ENCODE results near the gene MYO5B.

MYO5B gene

DNA sequence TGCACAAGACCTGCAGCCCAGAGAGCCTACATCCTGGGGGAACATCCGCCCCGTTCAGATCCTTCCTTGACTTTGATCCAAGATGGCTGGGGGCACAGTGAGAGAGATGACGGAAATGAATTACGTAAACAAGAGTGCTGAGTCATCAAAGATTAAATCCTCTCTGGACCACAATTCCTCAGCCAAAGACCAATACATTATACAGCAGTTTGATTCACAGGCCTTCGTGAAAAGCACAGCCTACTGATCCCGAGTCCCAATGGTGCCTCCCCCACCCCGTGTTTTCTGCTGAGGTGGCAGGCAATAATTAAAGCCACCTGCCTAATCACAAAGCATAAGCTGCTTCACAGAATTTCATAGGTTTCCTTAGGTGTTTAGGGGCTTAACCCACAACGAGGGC lies 43.0 kb downstream of the MYO5B start:
- DNase-seq (ENCODE audit: low read depth): no peak

DNA sequence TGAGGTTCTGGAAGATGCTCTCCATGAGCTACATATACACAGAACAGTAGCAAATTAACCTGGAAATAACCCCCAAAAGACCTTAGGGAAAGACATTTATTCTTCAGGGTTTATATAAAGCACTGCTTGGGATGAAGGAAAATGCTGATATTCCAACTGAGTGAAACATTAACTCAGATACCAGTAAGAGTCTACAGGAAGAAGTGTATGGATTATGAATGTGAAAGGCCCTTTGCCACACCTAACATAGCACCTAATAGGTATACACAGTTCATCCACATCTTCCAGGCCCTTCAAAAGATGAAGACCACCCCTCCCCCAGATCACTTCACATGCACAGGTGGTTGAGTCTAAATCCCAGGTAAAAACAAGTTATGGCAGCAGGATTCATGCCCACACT lies 50.4 kb downstream of the MYO5B start:
- DNase-seq (ENCODE audit: low read depth): no peak

DNA sequence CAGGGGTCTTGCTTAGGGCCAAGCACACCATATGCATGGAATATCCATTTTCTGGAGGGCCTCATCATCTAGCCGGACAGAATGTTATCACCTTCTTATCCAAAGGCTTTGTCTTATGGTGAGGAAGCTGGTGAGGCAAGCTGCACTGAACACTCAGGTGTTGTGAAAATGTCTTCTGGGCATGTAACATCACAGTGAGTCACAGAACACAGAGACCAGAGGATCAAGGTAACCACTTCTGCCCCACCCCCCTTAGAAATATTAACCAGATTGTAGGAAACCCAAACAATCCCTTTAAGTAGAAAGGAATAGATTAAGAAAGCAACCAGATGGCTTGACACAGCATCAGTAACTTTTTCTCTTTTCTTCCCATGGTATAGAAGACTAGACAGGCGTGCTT lies 51.1 kb downstream of the MYO5B start:
- DNase-seq (ENCODE audit: low read depth): no peak

DNA sequence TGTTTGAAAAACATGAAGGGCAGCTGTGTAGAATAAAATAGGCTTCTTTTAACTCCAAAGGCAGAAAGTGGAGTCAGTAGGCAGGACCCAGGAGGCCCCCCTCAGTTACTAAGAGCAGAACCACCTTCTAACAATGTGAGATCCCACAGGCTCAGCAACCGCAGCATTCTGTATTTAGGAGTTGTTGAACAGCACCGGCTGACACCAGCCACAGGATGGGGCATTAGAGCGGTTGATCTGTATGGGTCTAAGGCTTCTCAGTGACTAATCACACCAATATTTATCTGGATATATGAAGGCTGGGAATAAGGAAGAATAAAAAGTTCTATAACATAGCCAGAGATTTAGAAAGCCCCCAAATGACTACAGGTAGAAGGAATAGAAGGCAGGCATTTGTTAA lies 51.7 kb downstream of the MYO5B start:
- no peak for DNase-seq (ENCODE audit: low read depth)

DNA sequence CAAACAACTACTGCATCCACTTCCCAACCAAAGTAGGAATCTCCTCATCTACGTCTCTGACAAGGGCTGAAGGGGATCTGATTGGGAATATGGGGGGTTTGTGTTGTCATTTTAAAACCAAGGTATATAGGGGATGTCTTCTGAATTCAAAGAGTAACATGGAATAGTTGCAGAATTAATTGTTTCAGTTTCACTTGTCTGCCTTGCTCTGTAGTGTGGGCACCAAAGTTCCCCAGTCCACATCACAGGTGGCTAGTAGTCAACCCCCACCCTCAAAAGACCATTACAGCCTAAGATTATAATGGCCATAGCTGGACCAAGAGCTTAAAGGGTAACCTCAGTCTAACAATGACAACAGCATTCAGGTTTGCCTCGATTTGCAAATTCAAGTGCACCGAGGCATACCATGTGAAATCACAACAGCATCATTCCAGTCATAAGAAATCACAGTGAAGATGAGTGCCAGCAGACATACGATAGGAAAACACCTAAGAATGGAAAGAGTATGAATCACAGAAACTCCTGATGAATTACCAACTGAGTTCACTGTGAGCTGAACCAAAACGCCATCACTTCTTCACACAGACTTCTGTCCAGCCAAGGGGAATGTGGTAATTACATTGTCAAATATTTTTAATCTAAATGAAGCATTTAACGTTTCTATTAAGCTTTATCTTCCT lies 52.4 kb downstream of the MYO5B start:
- DNase-seq (ENCODE audit: low read depth): no peak

DNA sequence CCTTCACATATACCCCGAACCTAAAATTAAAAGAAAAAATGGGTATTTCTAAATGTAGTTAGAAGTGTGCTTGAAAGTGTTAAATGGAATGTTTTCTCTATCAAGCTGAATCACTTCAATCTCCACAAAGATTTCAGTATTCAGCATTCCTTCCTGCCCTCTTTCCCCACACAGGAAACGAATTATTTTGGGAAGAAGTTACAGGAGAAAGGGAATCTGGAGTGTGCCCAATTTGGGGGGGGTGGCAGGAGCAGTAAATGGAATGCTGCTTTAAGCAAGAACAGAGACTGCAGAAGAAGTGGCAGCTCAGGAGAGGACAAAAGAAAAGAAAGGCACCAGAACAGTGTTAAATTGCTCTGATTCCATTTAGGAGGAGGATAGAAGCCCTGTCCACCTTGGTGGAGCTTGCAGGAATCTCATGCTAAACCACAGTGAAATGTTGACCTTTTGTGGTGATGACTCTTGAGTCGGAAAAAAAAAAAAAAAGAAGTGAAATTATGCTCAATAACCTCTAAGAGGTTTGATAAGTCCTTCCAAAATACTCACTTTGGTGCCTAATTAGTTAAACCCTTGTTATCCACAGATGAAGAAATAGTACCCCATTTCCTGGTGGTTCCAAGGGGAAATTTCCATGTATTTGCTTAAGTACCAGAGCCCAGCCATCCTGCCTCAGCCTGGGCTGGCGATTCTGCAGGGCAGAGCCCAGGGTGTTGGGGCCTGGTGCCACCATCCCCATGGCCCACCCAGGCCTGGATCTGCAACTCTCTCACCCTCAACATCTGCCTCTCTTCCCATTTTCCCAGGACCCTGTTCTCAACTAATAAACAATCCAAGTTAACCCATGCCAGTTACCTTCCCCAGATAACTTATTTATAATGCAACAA lies 56.5 kb downstream of the MYO5B start:
- DNase-seq (ENCODE audit: low read depth): no peak

DNA sequence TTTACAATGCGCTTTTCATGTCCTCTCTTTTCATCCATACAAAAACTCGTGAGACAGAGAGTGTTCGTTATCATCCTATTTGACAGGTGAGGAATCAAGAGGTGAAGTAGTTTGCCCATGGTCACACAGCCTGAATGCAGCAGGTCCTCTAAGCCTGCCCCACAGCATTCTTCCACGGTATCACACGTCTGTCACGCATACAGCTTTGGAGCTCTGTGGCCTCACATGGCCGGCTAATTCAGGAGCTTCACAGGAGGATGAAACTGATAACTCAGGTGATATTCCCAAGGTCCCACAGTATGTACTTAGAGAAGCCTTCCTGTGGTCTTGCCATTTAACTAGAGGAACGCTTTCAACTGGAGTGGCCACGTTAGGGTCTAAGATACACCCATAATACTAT lies 59.0 kb downstream of the MYO5B start:
- no peak for DNase-seq (ENCODE audit: low read depth)

DNA sequence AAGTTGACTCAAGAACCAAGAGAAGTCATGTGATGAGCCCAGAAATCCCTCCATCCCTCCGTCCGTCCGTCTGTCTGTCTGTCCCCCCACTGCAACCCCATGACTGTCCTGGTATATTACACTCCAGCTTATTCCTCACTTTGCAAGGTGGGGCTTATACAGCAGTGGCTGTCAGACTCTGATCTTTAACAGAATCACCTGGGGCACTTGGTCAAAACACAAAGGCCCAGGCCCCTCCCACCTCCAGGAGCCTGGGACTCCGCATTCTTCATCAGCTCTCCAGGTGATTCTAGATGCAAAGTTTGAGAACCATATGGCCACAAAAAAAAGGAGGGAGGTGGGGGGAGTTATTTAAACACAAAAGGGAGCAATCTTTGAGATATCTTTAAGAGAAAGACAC lies 61.4 kb downstream of the MYO5B start:
- no peak for DNase-seq (ENCODE audit: low read depth)

DNA sequence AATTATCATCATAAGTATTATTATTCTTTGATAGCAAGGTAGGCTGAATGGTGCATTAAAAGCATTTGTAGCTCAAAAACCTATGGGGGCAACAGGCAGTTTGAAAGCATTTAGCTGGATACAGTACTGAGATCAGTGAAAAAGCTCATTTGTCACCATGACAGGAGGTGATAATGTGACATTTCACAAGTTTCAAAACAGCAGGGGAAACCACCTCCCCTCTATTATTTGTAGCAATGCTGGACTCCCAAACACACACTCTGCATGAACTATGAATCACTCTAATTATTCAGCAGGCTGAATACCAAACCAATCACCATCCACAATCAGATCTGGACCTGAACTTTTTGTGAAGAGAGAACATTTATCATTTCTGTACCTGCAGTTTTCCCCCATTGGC lies 63.4 kb downstream of the MYO5B start:
- no peak for DNase-seq (ENCODE audit: low read depth)

DNA sequence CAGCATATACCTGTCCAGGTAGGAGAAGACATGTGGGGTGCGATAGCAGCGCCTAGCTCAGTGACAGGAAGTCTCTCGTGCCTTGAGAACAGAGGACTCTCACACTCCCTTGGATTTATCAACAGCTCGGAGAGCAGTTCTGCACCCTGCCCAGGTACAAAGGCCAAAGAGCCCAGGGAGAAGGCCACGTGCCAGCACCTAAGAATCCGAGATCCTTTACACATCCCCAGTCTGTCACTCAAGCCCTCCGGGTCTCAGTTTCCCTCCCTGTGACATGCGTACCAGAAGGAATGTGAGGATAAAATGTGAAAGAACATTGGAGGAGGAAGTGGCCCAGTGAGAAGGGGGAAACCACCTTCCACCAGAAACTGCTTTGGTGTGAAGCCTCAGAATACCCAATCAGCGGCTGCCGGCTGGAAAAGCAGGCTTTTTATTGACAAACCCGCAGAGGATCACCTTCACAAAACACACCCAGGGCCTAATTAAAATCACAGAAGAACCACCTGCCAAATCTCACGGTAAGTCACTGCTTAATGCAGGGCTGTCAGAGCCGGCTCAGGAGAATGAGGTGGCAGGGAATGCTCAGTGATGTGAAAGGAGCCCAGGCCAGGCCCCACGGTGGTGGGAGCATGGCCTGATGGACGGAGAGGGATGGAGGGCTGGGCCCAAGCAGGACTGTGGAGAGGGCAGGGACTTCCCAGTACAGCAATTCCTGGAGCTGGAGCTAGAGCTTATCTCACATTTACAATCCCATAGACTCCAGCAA lies 66.3 kb downstream of the MYO5B start:
- DNase-seq (ENCODE audit: low read depth): no peak

DNA sequence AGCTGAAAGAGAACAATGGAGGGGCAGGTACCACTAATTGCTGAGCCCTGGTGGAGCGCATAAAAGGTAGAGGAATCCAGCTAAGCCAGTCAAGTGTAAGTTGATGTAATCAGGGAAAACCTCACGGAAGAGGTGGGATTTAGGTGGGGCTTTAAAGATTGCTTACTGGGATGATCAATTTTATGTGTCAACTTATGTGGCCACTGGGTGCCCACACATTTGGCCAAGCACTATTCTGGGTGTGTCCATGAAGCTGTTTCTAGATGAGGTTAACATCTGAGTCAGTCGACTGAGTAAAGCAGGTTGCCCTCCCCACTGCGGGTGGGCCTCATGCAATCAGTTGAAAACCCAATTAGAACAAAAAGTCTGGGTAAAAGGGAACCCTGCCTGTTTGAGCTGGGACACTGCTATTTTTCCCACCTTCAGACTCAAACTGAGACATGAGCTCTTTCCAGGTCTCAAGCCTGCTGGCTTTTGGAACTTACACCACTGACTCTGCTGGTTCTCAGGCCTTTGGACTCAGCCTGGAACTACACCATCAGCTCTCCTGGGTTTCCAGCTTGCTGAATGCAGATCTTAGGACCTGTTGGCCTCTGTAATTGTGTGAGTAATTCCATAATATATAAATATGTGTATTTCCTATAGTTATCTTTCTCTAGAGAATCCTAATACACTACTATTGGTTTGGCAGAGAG lies 67.3 kb downstream of the MYO5B start:
- DNase-seq (ENCODE audit: low read depth): no peak

DNA sequence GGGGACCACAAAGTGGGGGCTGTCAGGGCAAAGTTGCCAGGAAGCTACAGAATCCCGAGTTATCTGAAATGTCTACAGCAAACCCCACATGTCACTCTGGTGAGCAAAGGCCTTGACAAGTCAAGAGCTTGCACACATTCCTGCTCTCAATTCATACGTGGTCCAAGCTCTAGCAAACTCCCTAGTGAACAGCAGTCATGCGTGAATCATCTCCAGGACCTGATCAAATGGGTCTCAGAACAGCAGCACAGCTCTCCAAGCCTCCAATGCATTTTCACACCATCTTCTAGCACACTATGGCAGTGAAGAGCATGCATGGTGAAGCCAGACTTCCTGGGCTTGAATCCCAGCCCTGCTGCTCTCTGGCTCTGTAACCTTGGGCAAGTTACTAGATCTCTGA lies 68.5 kb downstream of the MYO5B start:
- no peak for DNase-seq (ENCODE audit: low read depth)

DNA sequence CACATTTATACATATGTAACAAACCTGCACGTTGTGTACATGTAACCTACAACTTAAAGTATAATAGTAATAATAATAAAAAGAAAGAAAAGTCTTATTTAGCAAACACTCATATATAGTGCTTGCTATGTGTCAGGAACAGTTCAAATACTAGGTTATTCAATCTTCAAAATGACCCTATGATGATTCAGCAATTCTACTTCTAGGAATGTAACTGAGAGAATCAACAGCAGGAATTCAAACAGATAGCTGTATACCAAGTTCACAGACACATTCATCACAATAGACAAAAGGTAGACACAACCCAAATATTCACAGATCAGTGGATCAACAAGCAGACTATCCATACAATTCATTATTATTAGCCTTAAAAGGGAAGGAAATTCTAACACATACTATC lies 69.5 kb downstream of the MYO5B start:
- DNase-seq (ENCODE audit: low read depth): no peak

DNA sequence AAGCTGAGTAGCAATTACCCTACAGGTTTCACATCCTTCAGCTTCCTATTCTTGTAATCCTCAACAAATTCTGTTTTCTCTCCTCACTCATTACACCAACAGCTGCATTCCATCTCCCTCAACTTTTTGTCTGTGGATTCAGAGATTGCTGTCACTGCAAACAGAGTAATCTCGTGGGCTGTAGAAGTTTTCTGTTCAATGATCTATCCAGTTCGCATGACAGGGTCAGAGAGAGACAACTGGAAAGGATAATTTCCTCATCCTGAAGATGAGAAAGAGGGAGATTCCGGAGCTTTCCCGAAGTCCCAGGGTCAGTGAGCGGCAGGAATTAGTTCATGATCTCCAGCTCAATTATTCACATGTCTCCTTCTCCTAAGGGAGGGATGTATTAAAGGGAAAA lies 75.7 kb downstream of the MYO5B start:
- no peak for DNase-seq (ENCODE audit: low read depth)

DNA sequence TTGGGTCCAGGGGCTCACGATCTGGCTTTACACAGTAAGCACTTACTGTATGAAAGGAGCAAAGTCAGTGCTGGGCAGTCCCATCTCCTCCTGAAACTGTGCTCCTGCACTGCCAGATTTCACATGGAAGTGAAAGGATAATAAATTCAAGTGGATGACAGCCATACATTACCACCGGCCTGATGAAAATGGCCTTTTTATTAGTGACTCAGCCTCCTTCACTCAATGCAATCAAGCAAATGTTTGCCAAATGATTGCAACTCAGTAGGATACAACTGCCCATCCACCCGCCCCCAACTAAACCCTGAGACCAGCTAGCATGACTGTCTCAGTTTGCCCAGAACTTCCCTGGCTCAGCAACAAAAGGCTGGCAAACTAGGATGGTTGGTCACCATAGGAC lies 77.1 kb downstream of the MYO5B start:
- no peak for DNase-seq (ENCODE audit: low read depth)

DNA sequence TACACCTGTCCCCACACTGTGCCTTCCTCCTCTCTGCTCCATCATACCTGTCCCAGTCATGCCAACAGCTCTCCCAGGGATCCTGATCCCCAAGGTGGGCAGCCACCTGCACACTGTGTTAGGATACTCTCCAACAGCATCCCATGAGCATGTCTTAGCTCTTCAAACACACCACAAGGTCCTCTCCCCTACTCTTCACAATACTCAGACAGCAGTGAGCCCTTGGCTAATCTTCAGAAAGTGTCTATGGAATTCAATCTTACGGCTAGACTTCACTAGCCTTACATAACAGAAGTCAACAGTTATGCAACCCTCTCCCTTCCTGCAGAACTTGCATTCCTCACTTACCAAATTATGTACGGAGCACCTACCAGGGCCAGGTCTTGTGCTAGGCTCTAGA lies 79.9 kb downstream of the MYO5B start:
- no peak for DNase-seq (ENCODE audit: low read depth)

DNA sequence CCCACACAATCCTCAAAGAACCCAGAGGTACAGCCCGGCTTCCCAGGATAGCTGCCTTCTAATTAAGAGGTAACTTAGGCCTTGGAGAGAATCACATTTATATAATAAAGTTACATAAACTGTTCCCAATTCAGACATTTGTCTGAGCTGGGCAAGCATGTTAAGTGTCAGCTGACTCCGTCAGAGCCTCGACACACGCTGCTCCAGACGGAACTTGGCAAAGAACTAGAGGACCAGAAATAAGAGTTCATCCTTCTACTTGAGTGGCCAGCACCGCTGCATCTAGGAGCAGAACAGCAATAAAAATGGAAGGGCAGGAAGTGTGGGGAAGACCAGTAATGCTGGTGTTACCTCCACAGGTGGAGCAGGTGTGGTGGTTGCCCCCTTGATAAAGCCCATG lies 80.5 kb downstream of the MYO5B start:
- DNase-seq (ENCODE audit: low read depth): no peak

DNA sequence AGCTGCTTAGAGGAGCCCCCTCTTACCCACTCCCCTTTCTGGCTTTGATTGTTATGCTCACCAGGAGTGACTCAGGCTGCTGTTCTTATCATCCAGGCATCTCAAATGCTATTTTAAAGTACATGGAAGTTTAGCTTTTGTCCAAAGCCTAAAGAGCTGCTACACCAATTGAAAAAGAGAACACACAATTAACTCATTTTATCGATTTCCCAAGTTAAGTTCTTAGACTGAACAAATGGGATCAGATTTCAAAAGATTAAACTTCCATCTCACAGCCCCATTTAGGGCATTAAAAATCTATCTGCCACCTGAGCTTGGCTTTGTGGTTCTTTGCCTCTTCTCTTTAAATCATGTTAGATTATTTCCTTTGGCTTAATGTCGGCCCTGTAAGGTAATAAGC lies 81.2 kb downstream of the MYO5B start:
- DNase-seq (ENCODE audit: low read depth): no peak

DNA sequence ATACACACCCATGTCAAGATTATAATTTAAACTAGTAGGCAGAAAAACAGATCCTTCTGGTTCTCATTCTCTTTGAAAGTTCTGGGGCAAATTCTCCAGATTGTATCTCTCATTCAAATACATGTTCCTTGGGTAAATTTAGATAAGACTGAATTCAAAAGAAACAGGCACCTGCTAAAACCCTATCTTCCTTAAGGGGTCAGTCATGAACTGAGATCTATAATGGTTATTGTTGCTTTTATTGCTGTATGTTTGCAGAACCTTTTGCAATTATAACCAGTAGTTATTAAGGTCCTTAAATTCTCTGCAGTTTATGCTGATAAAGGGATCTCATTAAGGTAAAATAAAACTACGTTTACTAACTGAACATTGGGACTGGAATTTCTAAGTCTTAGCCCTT lies 83.5 kb downstream of the MYO5B start:
- DNase-seq (ENCODE audit: low read depth): no peak

DNA sequence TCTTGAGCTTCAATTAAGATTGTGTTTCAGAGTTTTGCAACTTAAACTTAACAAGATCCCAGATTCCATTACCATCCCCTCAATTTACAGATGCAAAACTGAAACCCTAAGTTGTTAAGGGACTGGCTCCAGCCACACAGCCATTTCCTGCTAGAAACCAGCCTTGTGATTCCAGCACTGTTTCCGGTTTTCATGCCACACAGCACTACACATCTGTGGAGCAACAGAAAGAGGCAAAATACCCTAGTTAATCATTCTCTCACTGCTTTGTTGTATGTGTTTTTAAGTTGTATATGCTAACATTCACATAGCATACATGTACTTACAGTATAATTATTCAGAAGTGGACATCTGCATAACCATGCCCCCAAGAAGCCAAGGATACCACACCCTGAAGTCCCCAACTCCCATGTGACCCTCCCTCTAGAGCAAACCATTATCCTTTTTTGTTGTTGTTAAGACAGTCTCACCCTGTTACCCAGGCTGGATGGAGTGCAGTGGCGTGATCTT lies 87.4 kb downstream of the MYO5B start:
- no peak for DNase-seq (ENCODE audit: low read depth)

DNA sequence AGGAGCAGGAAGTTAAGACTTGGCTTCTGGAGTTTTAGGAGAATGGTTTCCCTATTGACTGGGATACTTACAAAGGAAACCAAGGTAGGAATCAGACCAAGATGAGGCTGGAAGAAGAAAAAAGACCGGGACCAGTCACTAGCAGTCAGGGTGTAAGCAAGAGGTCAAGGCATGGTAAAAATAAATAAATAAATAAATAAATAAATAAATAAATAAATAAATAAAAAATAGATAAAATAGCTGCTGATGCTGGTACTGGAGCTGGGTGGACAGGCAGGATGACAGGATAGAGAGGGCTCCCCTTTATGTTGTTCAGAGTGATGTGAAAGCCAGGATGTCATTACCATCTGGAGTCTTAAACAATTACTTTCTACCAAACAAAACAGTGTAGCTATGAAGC lies 89.9 kb downstream of the MYO5B start:
- no peak for DNase-seq (ENCODE audit: low read depth)

DNA sequence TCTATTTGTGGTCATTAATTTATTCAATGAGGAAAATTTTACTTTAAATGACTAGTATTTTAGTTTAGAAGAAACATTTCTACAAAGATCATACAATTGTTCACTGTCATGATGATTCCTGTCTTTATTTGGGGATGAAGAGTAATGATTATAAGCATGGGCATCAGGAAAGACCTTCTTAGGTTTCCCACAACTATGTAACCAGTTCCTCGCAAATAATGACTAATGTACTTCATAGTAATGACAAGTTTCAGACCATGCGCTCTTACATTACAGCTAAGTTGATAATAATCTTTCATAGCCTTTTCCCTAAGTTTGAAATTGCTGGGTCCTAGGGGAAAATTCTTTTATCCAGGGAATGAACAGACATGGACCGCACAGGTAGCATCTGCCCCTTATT lies 90.5 kb downstream of the MYO5B start:
- DNase-seq (ENCODE audit: low read depth): no peak

Data from stimulated activated CD8-positive, alpha-beta memory T cell treated with anti-CD3 and anti-CD28 coated beads, Interleukin-15, amount 100 ng/mL, for 24 hours (primary cell).